Neuronal stem cell (in vitro differentiated cells): ENCODE measurements around the gene CERCAM.

Experiments
- DNase-seq: peaks from one replicate; pipeline ENCODE4 v3.0.0-alpha.2; 2013; ENCODE audit warnings: low spot score
- H2AFZ ChIP-seq: one replicate; pipeline ENCODE4 v1.6.1; 2013; ENCODE audit warnings: mild to moderate bottlenecking, low read length, inconsistent platforms
- H2AK5ac ChIP-seq: 2 replicates; pipeline ENCODE4 v1.6.1; 2013; ENCODE audit warnings: low read depth, mild to moderate bottlenecking, inconsistent platforms, low read length, moderate library complexity, mixed read lengths
- H2BK120ac ChIP-seq: 2 replicates; pipeline ENCODE4 v1.6.1; 2013; ENCODE audit warnings: low read depth, mild to moderate bottlenecking, inconsistent platforms, low read length, moderate library complexity, mixed read lengths
- H2BK12ac ChIP-seq: one replicate; pipeline ENCODE4 v1.6.1; 2013; ENCODE audit warnings: low read length, inconsistent platforms
- H2BK15ac ChIP-seq: 2 replicates; pipeline ENCODE4 v1.6.1; 2013; ENCODE audit warnings: mild to moderate bottlenecking, low read length, inconsistent platforms, mixed read lengths
- H2BK5ac ChIP-seq: one replicate; pipeline ENCODE4 v1.6.1; 2013; ENCODE audit warnings: inconsistent platforms, mild to moderate bottlenecking, low read length, moderate library complexity
- H3K14ac ChIP-seq: one replicate; pipeline ENCODE4 v1.6.1; 2013; ENCODE audit warnings: low read length, inconsistent platforms
- H3K18ac ChIP-seq: 2 replicates; pipeline ENCODE4 v1.6.1; 2013; ENCODE audit warnings: low read length, inconsistent platforms
- H3K23ac ChIP-seq: 2 replicates; pipeline ENCODE4 v1.6.1; 2013; ENCODE audit warnings: low read depth, mild to moderate bottlenecking, mixed read lengths, low read length, inconsistent platforms; ENCODE audit not compliant: poor library complexity
- H3K27ac ChIP-seq: replicated peaks from 3 replicates; pipeline ENCODE4 v1.5.1; 2013; ENCODE audit warnings: low read length, inconsistent platforms
- H3K27me3 ChIP-seq, 3 experiments: 2 replicates each; pipeline ENCODE4 v1.6.1; 2013; ENCODE audit warnings: low read length in 3 of 3, mild to moderate bottlenecking in 2 of 3, inconsistent platforms in 1 of 3, low read depth in 1 of 3, mixed read lengths in 1 of 3, moderate library complexity in 1 of 3; ENCODE audit not compliant: control insufficient read depth in 3 of 3, insufficient read depth in 3 of 3
- H3K36me3 ChIP-seq, 2 donors: replicated peaks in 1 of 2; 2 replicates each; pipeline ENCODE4 v1.6.1; 2013; ENCODE audit warnings: low read length in 2 of 2; ENCODE audit not compliant: control insufficient read depth in 2 of 2, insufficient read depth in 2 of 2
- H3K4ac ChIP-seq: 2 replicates; pipeline ENCODE4 v1.6.1; 2013; ENCODE audit warnings: inconsistent platforms, mild to moderate bottlenecking, low read length, moderate library complexity
- H3K4me1 ChIP-seq, 2 donors: 1 replicate in 1 of 2; 2 replicates in 1 of 2; pipeline ENCODE4 v1.6.1; 2013; ENCODE audit warnings: low read length in 2 of 2, low read depth in 1 of 2; ENCODE audit not compliant: control insufficient read depth in 2 of 2, insufficient read depth in 1 of 2
- H3K4me2 ChIP-seq: one replicate; pipeline ENCODE4 v1.6.1; 2013; ENCODE audit warnings: mild to moderate bottlenecking, low read length, inconsistent platforms; ENCODE audit not compliant: insufficient read depth, poor library complexity, severe bottlenecking
- H3K4me3 ChIP-seq, 2 donors: 2 replicates each; pipeline ENCODE4 v1.5.1; 2013; ENCODE audit warnings: low read length in 2 of 2, mild to moderate bottlenecking in 2 of 2, inconsistent platforms in 1 of 2, moderate library complexity in 1 of 2
- H3K79me1 ChIP-seq: one replicate; pipeline ENCODE4 v1.6.1; 2013; ENCODE audit warnings: low read depth, mild to moderate bottlenecking, inconsistent platforms, low read length, moderate library complexity
- H3K9ac ChIP-seq: one replicate; pipeline ENCODE4 v1.6.1; 2013; ENCODE audit warnings: mild to moderate bottlenecking, low read depth, low read length, inconsistent platforms; ENCODE audit not compliant: poor library complexity
- H3K9me3 ChIP-seq, 2 donors: replicated peaks in 1 of 2; 2 replicates each; pipeline versions ENCODE3 to v1.6.1; 2013; ENCODE audit warnings: low read length in 2 of 2, mild to moderate bottlenecking in 2 of 2, inconsistent platforms in 1 of 2, low read depth in 1 of 2, mixed read lengths in 1 of 2, moderate library complexity in 1 of 2; ENCODE audit not compliant: control insufficient read depth in 2 of 2, insufficient read depth in 1 of 2
- H4K8ac ChIP-seq: one replicate; pipeline ENCODE4 v1.6.1; 2013; ENCODE audit warnings: low read depth, mild to moderate bottlenecking, inconsistent platforms, low read length, moderate library complexity
- H4K91ac ChIP-seq: one replicate; pipeline ENCODE4 v1.6.1; 2013; ENCODE audit warnings: low read length, low read depth, mild to moderate bottlenecking, inconsistent platforms; ENCODE audit not compliant: poor library complexity
- WGBS, 2 donors: extraction: QIAGEN DNeasy Blood & Tissue Kit; methylation state at CpG; one replicate each; pipeline ENCODE4 v1.1.7; 2013; ENCODE audit warnings: missing lambda C conversion rate in 2 of 2, mixed read lengths in 1 of 2; ENCODE audit not compliant: insufficient read length in 2 of 2, insufficient replicate concordance in 1 of 2; ENCODE audit errors: extremely low coverage in 2 of 2; 5-methylcytosine and 5-hydroxymethylcytosine counted together

CERCAM gene

GRCh38 chr9:128469070-128469469 lies 48.4 kb downstream of the CERCAM start:
- Histone ChIP-seq H2BK5ac (no peak overlapping the region), H2BK15ac (no peak overlapping the region), H3K9ac (no peak overlapping the region), H3K36me3 (peaks cover 15 to 69% of the 10 kb centered on the region in 2 donors), H2BK120ac (no peak overlapping the region), H3K4me1 (no peaks in the 10 kb centered on the region), H3K4ac (no peak overlapping the region), H3K27me3 (no peaks in the 10 kb centered on the region), H2AFZ (no peak overlapping the region), H2AK5ac (no peak overlapping the region), H3K4me2 (no peak overlapping the region), H3K9me3 (no peaks in the 10 kb centered on the region), H4K8ac (no peak overlapping the region), H3K27ac (no peak overlapping the region), H2BK12ac (no peak overlapping the region), H3K4me3 (no peak overlapping the region), H3K79me1 (no peaks in the 10 kb centered on the region), H3K18ac (no peak overlapping the region), H4K91ac (no peak overlapping the region), H3K23ac (no peak overlapping the region), H3K14ac (no peak overlapping the region)
- no peak for DNase-seq
- WGBS, 2 donors = no CpG with 5 or more reads among the region's 7 CpGs

GRCh38 chr9:128470560-128470959 lies 49.9 kb downstream of the CERCAM start:
- no peak overlapping the region for H2BK15ac ChIP-seq
- H3K23ac ChIP-seq = no peak overlapping the region
- no peak overlapping the region for H4K91ac ChIP-seq
- no peak overlapping the region for H3K27ac ChIP-seq
- no peak overlapping the region for H4K8ac ChIP-seq
- H3K4me1 ChIP-seq = no peaks in the 10 kb centered on the region
- H3K79me1 ChIP-seq = no peaks in the 10 kb centered on the region
- H3K14ac ChIP-seq = no peak overlapping the region
- no peak overlapping the region for H2AK5ac ChIP-seq
- no peak overlapping the region for H3K9ac ChIP-seq
- no peak overlapping the region for H2BK120ac ChIP-seq
- no peaks in the 10 kb centered on the region for H3K9me3 ChIP-seq
- no peak overlapping the region for H2BK12ac ChIP-seq
- no peak overlapping the region for H3K4me3 ChIP-seq
- no peak overlapping the region for H2BK5ac ChIP-seq
- H3K27me3 ChIP-seq = no peaks in the 10 kb centered on the region
- no peak for DNase-seq
- WGBS, 2 donors = no CpG with 5 or more reads among the region's 5 CpGs
- H3K36me3 ChIP-seq = peaks cover 15 to 74% of the 10 kb centered on the region in 2 donors
- H2AFZ ChIP-seq = no peak overlapping the region
- no peak overlapping the region for H3K4me2 ChIP-seq
- H3K18ac ChIP-seq = no peak overlapping the region
- no peak overlapping the region for H3K4ac ChIP-seq

GRCh38 chr9:128473104-128473503 lies 52.4 kb downstream of the CERCAM start:
- Histone ChIP-seq H3K27ac (no peak overlapping the region), H3K4me1 (no peaks in the 10 kb centered on the region), H2BK5ac (no peak overlapping the region), H3K4ac (no peak overlapping the region), H3K36me3 (peaks cover 12 to 78% of the 10 kb centered on the region in 2 donors), H3K27me3 (no peaks in the 10 kb centered on the region), H3K9me3 (no peaks in the 10 kb centered on the region), H3K79me1 (no peaks in the 10 kb centered on the region), H3K9ac (no peak overlapping the region), H2BK12ac (no peak overlapping the region), H4K91ac (no peak overlapping the region), H2AFZ (no peak overlapping the region), H3K18ac (no peak overlapping the region), H3K23ac (no peak overlapping the region), H4K8ac (no peak overlapping the region), H2BK120ac (no peak overlapping the region), H3K4me2 (no peak overlapping the region), H3K4me3 (no peak overlapping the region), H2BK15ac (no peak overlapping the region), H3K14ac (no peak overlapping the region), H2AK5ac (no peak overlapping the region)
- no CpG with 5 or more reads among the region's 5 CpGs for WGBS, 2 donors
- DNase-seq = no peak

GRCh38 chr9:128475867-128476266 lies 55.2 kb downstream of the CERCAM start:
- no peak overlapping the region for H3K23ac ChIP-seq
- no peak overlapping the region for H3K14ac ChIP-seq
- H4K91ac ChIP-seq = no peak overlapping the region
- H2BK15ac ChIP-seq = no peak overlapping the region
- H4K8ac ChIP-seq = no peak overlapping the region
- no peak overlapping the region for H3K18ac ChIP-seq
- no peak overlapping the region for H2BK120ac ChIP-seq
- WGBS, 2 donors = no CpG with 5 or more reads among the region's 7 CpGs
- H3K9ac ChIP-seq = no peak overlapping the region
- no peak overlapping the region for H2AFZ ChIP-seq
- no peak overlapping the region for H2BK5ac ChIP-seq
- H3K9me3 ChIP-seq = no peaks in the 10 kb centered on the region
- no peak overlapping the region for H3K27ac ChIP-seq
- H3K4ac ChIP-seq = no peak overlapping the region
- no peak overlapping the region for H2AK5ac ChIP-seq
- H3K4me1 ChIP-seq = no peaks in the 10 kb centered on the region
- no peak for DNase-seq
- H3K4me2 ChIP-seq = no peak overlapping the region
- H3K4me3 ChIP-seq = no peak overlapping the region
- peaks cover 15 to 84% of the 10 kb centered on the region in 2 donors for H3K36me3 ChIP-seq
- no peaks in the 10 kb centered on the region for H3K79me1 ChIP-seq
- no peaks in the 10 kb centered on the region for H3K27me3 ChIP-seq
- no peak overlapping the region for H2BK12ac ChIP-seq
